ENCODE measurements around the gene C11orf65. TPM values are rescaled to one million over a fixed set of nuclear protein-coding genes. Genes with fewer than 3 reads are reported as not detected.

Gene C11orf65
- total RNA-seq, 1 experiment from 2014 or later: 1.3 TPM

- H3K9ac ChIP-seq (ENCODE audit: low read length): no peak overlapping the region
- RAD21 ChIA-PET (ENCODE audit: low non-redundant PET in 1 of 2, low total read pairs in 2 of 2, uncharacterized antibody in 2 of 2, unreplicated experiment in 2 of 2): no interaction called here
- H2AFZ ChIP-seq (ENCODE audit: low read depth, low read length, poor library complexity, severe bottlenecking): no peak overlapping the region
- no peaks in the 10 kb centered on the region for H3K27me3 ChIP-seq (ENCODE audit: insufficient read depth, low read length)
- no peak for TF ChIP-seq CTCF (IDR thresholded peaks at IDR 0.05 in 2 of 3, conservative IDR thresholded peaks at IDR 0.05 in 1 of 3; ENCODE audit: borderline replicate concordance in 1 of 3, insufficient read depth in 1 of 3, low read depth in 2 of 3, low read length in 2 of 3)
- TF ChIP-seq ELF1 (IDR thresholded peaks at IDR 0.05; ENCODE audit: borderline replicate concordance, low read depth): no peak
- TF ChIP-seq FOSL1 (IDR thresholded peaks at IDR 0.05; ENCODE audit: low read depth): no peak
- CTCF ChIA-PET: no interaction called here
- no TSS peak for BruUV-seq (replicated peaks)
- H3K9me3 ChIP-seq (ENCODE audit: control insufficient read depth in 1 of 2, insufficient read depth in 1 of 2, low read depth in 1 of 2, low read length in 2 of 2): no peaks in the 10 kb centered on the region
- H3K79me2 ChIP-seq (ENCODE audit: insufficient read depth, low read length): no peaks in the 10 kb centered on the region
- H3K4me2 ChIP-seq (ENCODE audit: low read length): no peak overlapping the region
- no peak for ATAC-seq
- POLR2A ChIA-PET: no interaction called here
- no peak overlapping the region for H3K4me3 ChIP-seq (replicated peaks in 1 of 2; ENCODE audit: low read depth in 1 of 2, low read length in 2 of 2)
- H3K27ac ChIP-seq (ENCODE audit: low read depth, low read length): no peak overlapping the region
- H3K36me3 ChIP-seq (ENCODE audit: control insufficient read depth in 1 of 2, insufficient read depth in 2 of 2, low read length in 2 of 2): no peaks in the 10 kb centered on the region
- no peaks in the 10 kb centered on the region for H4K20me1 ChIP-seq (ENCODE audit: insufficient read depth)
- no peak for DNase-seq (ENCODE audit: low read depth, low spot score)
- intact Hi-C loops (cut with micrococcal nuclease): no loop called here
- no peaks in the 10 kb centered on the region for H3K4me1 ChIP-seq (ENCODE audit: control insufficient read depth in 1 of 2, insufficient read depth in 2 of 2, low read length in 2 of 2)
- H3K9me2 ChIP-seq (ENCODE audit: insufficient read depth): no peaks in the 10 kb centered on the region
Observed at GRCh38 chr11:108431997-108432396, 35.3 kb downstream of the C11orf65 start.

GRCh38 chr11:108431370-108431769 is 36.0 kb downstream of the C11orf65 start:
- no peaks in the 10 kb centered on the region for H3K27me3 ChIP-seq (ENCODE audit: insufficient read depth, low read length)
- POLR2A ChIA-PET: no interaction called here
- H3K9me3 ChIP-seq (ENCODE audit: control insufficient read depth in 1 of 2, insufficient read depth in 1 of 2, low read depth in 1 of 2, low read length in 2 of 2): no peaks in the 10 kb centered on the region
- H2AFZ ChIP-seq (ENCODE audit: low read depth, low read length, poor library complexity, severe bottlenecking): no peak overlapping the region
- BruUV-seq (replicated peaks): no TSS peak
- RAD21 ChIA-PET (ENCODE audit: low non-redundant PET in 1 of 2, low total read pairs in 2 of 2, uncharacterized antibody in 2 of 2, unreplicated experiment in 2 of 2): no interaction called here
- H3K4me1 ChIP-seq (ENCODE audit: control insufficient read depth in 1 of 2, insufficient read depth in 2 of 2, low read length in 2 of 2): no peaks in the 10 kb centered on the region
- no peak for ATAC-seq
- H3K4me3 ChIP-seq (replicated peaks in 1 of 2; ENCODE audit: low read depth in 1 of 2, low read length in 2 of 2): no peak overlapping the region
- intact Hi-C loops (cut with micrococcal nuclease): no loop called here
- no peak overlapping the region for H3K27ac ChIP-seq (ENCODE audit: low read depth, low read length)
- H3K9me2 ChIP-seq (ENCODE audit: insufficient read depth): no peaks in the 10 kb centered on the region
- no peaks in the 10 kb centered on the region for H3K36me3 ChIP-seq (ENCODE audit: control insufficient read depth in 1 of 2, insufficient read depth in 2 of 2, low read length in 2 of 2)
- DNase-seq (ENCODE audit: low read depth, low spot score): no peak
- no peaks in the 10 kb centered on the region for H3K79me2 ChIP-seq (ENCODE audit: insufficient read depth, low read length)
- H3K9ac ChIP-seq (ENCODE audit: low read length): no peak overlapping the region
- TF ChIP-seq CBX3 (IDR thresholded peaks at IDR 0.05; ENCODE audit: low read depth) (no peak), POLR2AphosphoS5 (IDR thresholded peaks at IDR 0.05; ENCODE audit: low read depth, low read length) (no peak), FOSL1 (IDR thresholded peaks at IDR 0.05; ENCODE audit: low read depth) (no peak), EGR1 (IDR thresholded peaks at IDR 0.05; ENCODE audit: low read depth) (no peak), ZFX (IDR thresholded peaks at IDR 0.05) (no peak), EZH2 (IDR thresholded peaks at IDR 0.05) (no peak), SRF (IDR thresholded peaks at IDR 0.05; ENCODE audit: low read depth) (no peak), RAD21 (IDR thresholded peaks at IDR 0.05; ENCODE audit: low read depth) (no peak), TCF7L2 (IDR thresholded peaks at IDR 0.05; ENCODE audit: borderline replicate concordance, extremely low read depth, insufficient read depth, insufficient read length) (no peak), ATF3 (IDR thresholded peaks at IDR 0.05) (no peak), YY1 (IDR thresholded peaks at IDR 0.05; ENCODE audit: extremely low read depth, insufficient replicate concordance, low read depth, low read length) (no peak), SP1 (IDR thresholded peaks at IDR 0.05; ENCODE audit: low read depth) (no peak)
- CTCF ChIA-PET: no interaction called here
- H3K4me2 ChIP-seq (ENCODE audit: low read length): no peak overlapping the region
- no peaks in the 10 kb centered on the region for H4K20me1 ChIP-seq (ENCODE audit: insufficient read depth)

Data from HCT116 (cell line).